Loucy (cell line): ENCODE measurements around the gene GOT1.

Experiments
- CTCF ChIP-seq: fragments of 200-600 bp; sonication (generic); conservative IDR thresholded peaks from 2 replicates; pipeline ENCODE4 v1.5.1; 2014; ENCODE audit warnings: mild to moderate bottlenecking, antibody characterized with exemption, low read length
- EZH2phosphoT487 ChIP-seq: fragments of 200-600 bp; IDR thresholded peaks from 2 replicates; pipeline ENCODE4 v1.6.1; 2018; ENCODE audit warnings: antibody characterized with exemption, mild to moderate bottlenecking, moderate library complexity, borderline replicate concordance

DNA sequence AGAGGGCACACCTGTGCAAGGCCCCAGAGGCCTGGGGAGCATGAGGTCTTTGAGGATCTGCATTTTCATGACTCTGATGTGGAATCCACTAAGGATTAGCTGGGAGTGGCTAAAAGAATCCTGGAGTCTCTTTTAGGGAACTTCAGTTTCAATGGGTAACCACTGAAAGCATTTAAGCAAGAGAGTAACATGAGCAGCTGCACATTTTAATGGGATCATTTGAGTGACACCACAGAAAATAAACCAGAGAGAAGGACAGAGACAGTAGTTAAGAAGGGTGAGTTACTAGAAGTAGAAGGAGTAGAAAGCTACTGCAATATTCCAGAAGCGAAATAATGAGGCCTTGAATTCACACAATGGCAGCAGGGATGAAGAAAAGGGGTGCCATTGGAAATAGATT lies 5.2 kb downstream of the GOT1 start:
- TF ChIP-seq CTCF: no peak
- TF ChIP-seq EZH2phosphoT487: no peak
